SK-N-SH treated with all-trans-retinoic acid at 6 μM for 48 hours (cell line): Measurements from ENCODE around the gene DTHD1.

Experiments used
- ATAC-seq: fragments of 200-7000 bp; cut with Tn5 transposase; 3 replicates; pipeline ENCODE4 v1.9.1; 2020; ENCODE audit warnings: mild to moderate bottlenecking, moderate library complexity
- ARNTL ChIP-seq: fragments of 450-650 bp; formaldehyde crosslinking; IDR thresholded peaks from 2 replicates; pipeline ENCODE4 v1.5.0; 2020; ENCODE audit warnings: low read depth, mild to moderate bottlenecking, moderate library complexity, borderline replicate concordance
- BACH2 ChIP-seq: fragments of 250-450 bp; sonication (Bioruptor Pico); IDR thresholded peaks from 2 replicates; pipeline ENCODE4 v1.9.0; 2021; ENCODE audit warnings: mild to moderate bottlenecking, borderline replicate concordance
- CSDC2 ChIP-seq: fragments of 250-450 bp; sonication (Bioruptor Pico); IDR thresholded peaks from 2 replicates; pipeline ENCODE4 v1.5.0; 2020; ENCODE audit warnings: mild to moderate bottlenecking, moderate library complexity
- ESRRG ChIP-seq: fragments of 250-450 bp; sonication (Bioruptor Pico); IDR thresholded peaks from 2 replicates; pipeline ENCODE4 v1.6.1; 2021; ENCODE audit warnings: mild to moderate bottlenecking
- GLIS3 ChIP-seq: fragments of 250-450 bp; sonication (Bioruptor Pico); IDR thresholded peaks from 2 replicates; pipeline ENCODE4 v1.5.0; 2020; ENCODE audit warnings: mild to moderate bottlenecking, moderate library complexity
- ISL1 ChIP-seq: fragments of 250-450 bp; sonication (Bioruptor Pico); IDR thresholded peaks from 2 replicates; pipeline ENCODE4 v2.1.2; 2022; ENCODE audit warnings: mild to moderate bottlenecking, moderate library complexity
- OSR1 ChIP-seq: fragments of 250-450 bp; sonication (Bioruptor Pico); IDR thresholded peaks from 2 replicates; pipeline ENCODE4 v1.8.0; 2022; ENCODE audit warnings: moderate library complexity, mild to moderate bottlenecking, inconsistent platforms
- PATZ1 ChIP-seq: fragments of 250-450 bp; sonication (Bioruptor Pico); IDR thresholded peaks from 2 replicates; pipeline ENCODE4 v1.8.0; 2020; ENCODE audit warnings: mild to moderate bottlenecking, moderate library complexity, borderline replicate concordance
- PPARA ChIP-seq: fragments of 250-450 bp; sonication (Bioruptor Pico); IDR thresholded peaks from 2 replicates; pipeline ENCODE4 v1.5.0; 2020; ENCODE audit warnings: mild to moderate bottlenecking, borderline replicate concordance
- RARB ChIP-seq: fragments of 250-450 bp; sonication (Bioruptor Pico); IDR thresholded peaks from 2 replicates; pipeline ENCODE4 v1.8.0; 2021; ENCODE audit warnings: mild to moderate bottlenecking, moderate library complexity
- SNAI2 ChIP-seq: fragments of 250-450 bp; sonication (Bioruptor Pico); IDR thresholded peaks from 2 replicates; pipeline ENCODE4 v1.5.0; 2020; ENCODE audit warnings: mild to moderate bottlenecking, moderate library complexity
- TCF4 ChIP-seq: fragments of 250-450 bp; sonication (Bioruptor Pico); IDR thresholded peaks from 2 replicates; pipeline ENCODE4 v1.8.0; 2021; ENCODE audit warnings: mild to moderate bottlenecking, moderate library complexity, borderline replicate concordance
- ZC3H10 ChIP-seq: fragments of 250-450 bp; sonication (Bioruptor Pico); IDR thresholded peaks from 2 replicates; pipeline ENCODE4 v1.5.1; 2021; ENCODE audit warnings: mild to moderate bottlenecking, moderate library complexity
- ZFP3 ChIP-seq: fragments of 250-450 bp; sonication (Bioruptor Pico); IDR thresholded peaks from 2 replicates; pipeline ENCODE4 v1.5.0; 2020; ENCODE audit warnings: mild to moderate bottlenecking, moderate library complexity
- ZFP30 ChIP-seq: fragments of 450-650 bp; formaldehyde crosslinking; IDR thresholded peaks from 2 replicates; pipeline ENCODE4 v1.5.0; 2022; ENCODE audit warnings: mild to moderate bottlenecking, moderate library complexity
- ZNF565 ChIP-seq: fragments of 450-650 bp; formaldehyde crosslinking; conservative IDR thresholded peaks from 2 replicates; pipeline ENCODE4 v1.5.0; 2020; ENCODE audit warnings: low read depth, mild to moderate bottlenecking, moderate library complexity
- ZNF70 ChIP-seq: fragments of 450-650 bp; formaldehyde crosslinking; IDR thresholded peaks from 2 replicates; pipeline ENCODE4 v1.5.0; 2020; ENCODE audit warnings: mild to moderate bottlenecking, moderate library complexity
- ZNF8 ChIP-seq: fragments of 450-650 bp; formaldehyde crosslinking; IDR thresholded peaks from 2 replicates; pipeline ENCODE4 v1.5.0; 2020; ENCODE audit warnings: mild to moderate bottlenecking, moderate library complexity
- TF ChIP-seq, protein P1 (sequence below): fragments of 250-450 bp; sonication (Bioruptor Pico); IDR thresholded peaks from 2 replicates; pipeline ENCODE4 v1.5.0; 2020; ENCODE audit warnings: mild to moderate bottlenecking, moderate library complexity
- TF ChIP-seq, protein P2 (sequence below): fragments of 250-450 bp; sonication (Bioruptor Pico); IDR thresholded peaks from 2 replicates; pipeline ENCODE4 v1.8.0; 2021; ENCODE audit warnings: low read depth, mild to moderate bottlenecking, moderate library complexity, borderline replicate concordance
- TF ChIP-seq, protein P3 (sequence below): fragments of 250-450 bp; sonication (Bioruptor Pico); IDR thresholded peaks from 2 replicates; pipeline ENCODE4 v1.5.1; 2020; ENCODE audit warnings: low read depth, mild to moderate bottlenecking, moderate library complexity

Gene DTHD1

DNA sequence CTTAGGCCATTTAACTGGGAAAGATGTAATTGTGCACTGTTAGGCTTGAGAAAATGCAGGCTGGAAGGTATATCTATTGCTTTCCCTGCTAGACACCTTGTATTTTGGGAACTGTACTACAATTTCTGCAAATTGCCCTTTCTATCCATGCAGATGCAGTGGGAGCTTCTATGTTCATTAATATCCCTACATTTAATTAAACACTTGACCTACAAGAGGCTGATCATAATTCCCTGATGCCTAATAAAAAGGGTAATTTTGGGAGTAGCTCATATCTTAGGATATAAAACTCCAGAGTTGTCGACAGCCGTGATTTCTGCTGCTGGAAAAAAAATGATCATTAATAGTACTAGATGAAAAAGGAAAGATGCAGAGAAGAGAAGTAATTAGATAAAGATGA, 19.7 kb downstream of the DTHD1 start:
- TF ChIP-seq ESRRG (CRISPR knock-in tag) (no peak), TCF4 (CRISPR knock-in tag) (no peak), ARNTL (CRISPR knock-in tag) (no peak), RARB (CRISPR knock-in tag) (no peak), CSDC2 (no peak), PATZ1 (CRISPR knock-in tag) (no peak), PPARA (CRISPR knock-in tag) (no peak), ZNF70 (CRISPR knock-in tag) (no peak), BACH2 (CRISPR knock-in tag) (no peak), SNAI2 (no peak), ISL1 (CRISPR knock-in tag) (no peak), ZFP3 (CRISPR knock-in tag) (no peak), ZNF8 (CRISPR knock-in tag) (no peak), GLIS3 (CRISPR knock-in tag) (no peak), ZFP30 (CRISPR knock-in tag) (no peak), ZC3H10 (CRISPR knock-in tag) (no peak), OSR1 (CRISPR knock-in tag) (no peak)
- TF ChIP-seq, protein P1, sequence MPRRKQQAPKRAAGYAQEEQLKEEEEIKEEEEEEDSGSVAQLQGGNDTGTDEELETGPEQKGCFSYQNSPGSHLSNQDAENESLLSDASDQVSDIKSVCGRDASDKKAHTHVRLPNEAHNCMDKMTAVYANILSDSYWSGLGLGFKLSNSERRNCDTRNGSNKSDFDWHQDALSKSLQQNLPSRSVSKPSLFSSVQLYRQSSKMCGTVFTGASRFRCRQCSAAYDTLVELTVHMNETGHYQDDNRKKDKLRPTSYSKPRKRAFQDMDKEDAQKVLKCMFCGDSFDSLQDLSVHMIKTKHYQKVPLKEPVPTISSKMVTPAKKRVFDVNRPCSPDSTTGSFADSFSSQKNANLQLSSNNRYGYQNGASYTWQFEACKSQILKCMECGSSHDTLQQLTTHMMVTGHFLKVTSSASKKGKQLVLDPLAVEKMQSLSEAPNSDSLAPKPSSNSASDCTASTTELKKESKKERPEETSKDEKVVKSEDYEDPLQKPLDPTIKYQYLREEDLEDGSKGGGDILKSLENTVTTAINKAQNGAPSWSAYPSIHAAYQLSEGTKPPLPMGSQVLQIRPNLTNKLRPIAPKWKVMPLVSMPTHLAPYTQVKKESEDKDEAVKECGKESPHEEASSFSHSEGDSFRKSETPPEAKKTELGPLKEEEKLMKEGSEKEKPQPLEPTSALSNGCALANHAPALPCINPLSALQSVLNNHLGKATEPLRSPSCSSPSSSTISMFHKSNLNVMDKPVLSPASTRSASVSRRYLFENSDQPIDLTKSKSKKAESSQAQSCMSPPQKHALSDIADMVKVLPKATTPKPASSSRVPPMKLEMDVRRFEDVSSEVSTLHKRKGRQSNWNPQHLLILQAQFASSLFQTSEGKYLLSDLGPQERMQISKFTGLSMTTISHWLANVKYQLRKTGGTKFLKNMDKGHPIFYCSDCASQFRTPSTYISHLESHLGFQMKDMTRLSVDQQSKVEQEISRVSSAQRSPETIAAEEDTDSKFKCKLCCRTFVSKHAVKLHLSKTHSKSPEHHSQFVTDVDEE (CRISPR knock-in tag), result no peak
- TF ChIP-seq, protein P2, sequence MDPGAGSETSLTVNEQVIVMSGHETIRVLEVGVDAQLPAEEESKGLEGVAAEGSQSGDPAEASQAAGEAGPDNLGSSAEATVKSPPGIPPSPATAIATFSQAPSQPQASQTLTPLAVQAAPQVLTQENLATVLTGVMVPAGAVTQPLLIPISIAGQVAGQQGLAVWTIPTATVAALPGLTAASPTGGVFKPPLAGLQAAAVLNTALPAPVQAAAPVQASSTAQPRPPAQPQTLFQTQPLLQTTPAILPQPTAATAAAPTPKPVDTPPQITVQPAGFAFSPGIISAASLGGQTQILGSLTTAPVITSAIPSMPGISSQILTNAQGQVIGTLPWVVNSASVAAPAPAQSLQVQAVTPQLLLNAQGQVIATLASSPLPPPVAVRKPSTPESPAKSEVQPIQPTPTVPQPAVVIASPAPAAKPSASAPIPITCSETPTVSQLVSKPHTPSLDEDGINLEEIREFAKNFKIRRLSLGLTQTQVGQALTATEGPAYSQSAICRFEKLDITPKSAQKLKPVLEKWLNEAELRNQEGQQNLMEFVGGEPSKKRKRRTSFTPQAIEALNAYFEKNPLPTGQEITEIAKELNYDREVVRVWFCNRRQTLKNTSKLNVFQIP (CRISPR knock-in tag), result no peak
- TF ChIP-seq, protein P3, sequence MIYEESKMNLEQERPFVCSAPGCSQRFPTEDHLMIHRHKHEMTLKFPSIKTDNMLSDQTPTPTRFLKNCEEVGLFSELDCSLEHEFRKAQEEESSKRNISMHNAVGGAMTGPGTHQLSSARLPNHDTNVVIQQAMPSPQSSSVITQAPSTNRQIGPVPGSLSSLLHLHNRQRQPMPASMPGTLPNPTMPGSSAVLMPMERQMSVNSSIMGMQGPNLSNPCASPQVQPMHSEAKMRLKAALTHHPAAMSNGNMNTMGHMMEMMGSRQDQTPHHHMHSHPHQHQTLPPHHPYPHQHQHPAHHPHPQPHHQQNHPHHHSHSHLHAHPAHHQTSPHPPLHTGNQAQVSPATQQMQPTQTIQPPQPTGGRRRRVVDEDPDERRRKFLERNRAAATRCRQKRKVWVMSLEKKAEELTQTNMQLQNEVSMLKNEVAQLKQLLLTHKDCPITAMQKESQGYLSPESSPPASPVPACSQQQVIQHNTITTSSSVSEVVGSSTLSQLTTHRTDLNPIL (CRISPR knock-in tag), result no peak
- ATAC-seq, result no peak

DNA sequence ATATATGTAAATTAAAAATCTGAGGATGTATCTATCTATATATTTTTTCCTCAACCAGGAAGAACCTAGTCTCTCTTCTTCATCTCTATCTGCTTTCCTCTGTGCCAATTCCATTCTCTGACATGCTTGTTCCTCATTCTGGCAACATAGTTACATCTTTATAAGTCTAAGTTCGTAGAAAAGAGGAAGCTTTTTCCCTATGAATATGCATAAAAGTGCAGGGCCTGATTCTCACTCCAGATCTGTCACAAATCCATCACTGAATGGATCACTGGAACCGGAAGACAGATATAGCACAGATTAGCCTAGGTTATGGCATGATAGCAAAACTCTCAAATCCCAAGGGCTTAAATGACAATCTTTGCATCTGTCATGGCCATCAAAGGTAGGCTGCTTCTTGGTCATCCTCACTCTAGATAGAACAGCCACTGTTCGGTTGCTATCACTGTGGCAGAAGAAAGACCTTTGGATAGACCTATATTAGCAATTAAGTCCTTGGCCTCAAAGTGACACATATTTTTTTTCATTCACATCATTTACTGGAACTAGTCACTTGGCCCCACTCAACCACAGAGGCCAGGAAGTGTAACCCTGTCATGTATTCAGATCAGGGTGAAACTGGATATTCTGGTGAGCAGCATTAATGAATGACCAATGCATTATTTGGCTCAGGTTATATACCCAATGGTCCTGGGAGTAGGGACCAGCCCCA, 22.2 kb downstream of the DTHD1 start:
- TF ChIP-seq PPARA (CRISPR knock-in tag) (no peak), CSDC2 (no peak), ESRRG (CRISPR knock-in tag) (no peak), SNAI2 (no peak), OSR1 (CRISPR knock-in tag) (no peak), ZFP30 (CRISPR knock-in tag) (no peak), ARNTL (CRISPR knock-in tag) (no peak), ZNF70 (CRISPR knock-in tag) (no peak), ZFP3 (CRISPR knock-in tag) (no peak), ZNF8 (CRISPR knock-in tag) (no peak), TCF4 (CRISPR knock-in tag) (no peak), ZNF565 (CRISPR knock-in tag) (no peak), RARB (CRISPR knock-in tag) (no peak)
- TF ChIP-seq, protein P1 (CRISPR knock-in tag), result no peak
- no peak for ATAC-seq
